Measurements from ENCODE around the gene FAM120B.

Gene FAM120B

GRCh38 chr6:170268216-170269129 is 38.1 kb upstream of the FAM120B start:
- Histone ChIP-seq H3K9ac (ENCODE audit: low read depth, low read length) (no peak overlapping the region), H3K9me3 (ENCODE audit: insufficient read depth, low read length, severe bottlenecking) (no peaks in the 10 kb centered on the region), H3K4me3 (ENCODE audit: low read depth in 1 of 2, low read length in 2 of 2) (no peak overlapping the region), H3K79me2 (ENCODE audit: insufficient read depth, low read length) (no peaks in the 10 kb centered on the region), H3K4me2 (ENCODE audit: insufficient read depth, low read length) (no peak overlapping the region), H3K4me1 (ENCODE audit: insufficient read depth, low read length) (peaks cover 22% of the 10 kb centered on the region), H4K20me1 (ENCODE audit: insufficient read depth, low read length) (no peaks in the 10 kb centered on the region; the same call in 1 of the 2 replicates), H3K27ac (ENCODE audit: low read length) (no peak overlapping the region), H3K36me3 (ENCODE audit: insufficient read depth, low read length) (no peaks in the 10 kb centered on the region), H2AFZ (ENCODE audit: low read depth, low read length) (no peak overlapping the region), H3K27me3 (ENCODE audit: insufficient read depth, low read length, poor library complexity) (no peaks in the 10 kb centered on the region)
- ATAC-seq (ENCODE audit: insufficient read depth, low read depth) (no peak), DNase-seq (no peak)
- TF ChIP-seq EZH2 (IDR thresholded peaks at IDR 0.05; ENCODE audit: borderline replicate concordance, low read depth, low read length, severe bottlenecking) (no peak), CTCF (IDR thresholded peaks at IDR 0.05; ENCODE audit: borderline replicate concordance, extremely low read depth, low read length, poor library complexity, severe bottlenecking) (no peak)

GRCh38 chr6:170269151-170269845 is 37.3 kb upstream of the FAM120B start:
- Histone ChIP-seq H3K79me2 (ENCODE audit: insufficient read depth, low read length) (no peaks in the 10 kb centered on the region), H3K36me3 (ENCODE audit: insufficient read depth, low read length) (no peaks in the 10 kb centered on the region), H3K4me2 (ENCODE audit: insufficient read depth, low read length) (no peak overlapping the region), H3K4me3 (ENCODE audit: low read depth in 1 of 2, low read length in 2 of 2) (no peak overlapping the region), H2AFZ (ENCODE audit: low read depth, low read length) (no peak overlapping the region), H3K27me3 (ENCODE audit: insufficient read depth, low read length, poor library complexity) (no peaks in the 10 kb centered on the region), H3K9ac (ENCODE audit: low read depth, low read length) (no peak overlapping the region), H3K27ac (ENCODE audit: low read length) (no peak overlapping the region), H3K9me3 (ENCODE audit: insufficient read depth, low read length, severe bottlenecking) (no peaks in the 10 kb centered on the region), H4K20me1 (ENCODE audit: insufficient read depth, low read length) (no peaks in the 10 kb centered on the region; the same call in 1 of the 2 replicates), H3K4me1 (ENCODE audit: insufficient read depth, low read length) (peaks cover 22% of the 10 kb centered on the region)
- DNase-seq (no peak), ATAC-seq (ENCODE audit: insufficient read depth, low read depth) (no peak)
- TF ChIP-seq EZH2 (IDR thresholded peaks at IDR 0.05; ENCODE audit: borderline replicate concordance, low read depth, low read length, severe bottlenecking) (no peak), CTCF (IDR thresholded peaks at IDR 0.05; ENCODE audit: borderline replicate concordance, extremely low read depth, low read length, poor library complexity, severe bottlenecking) (no peak)

- H3K36me3 ChIP-seq (ENCODE audit: insufficient read depth, low read length), result no peaks in the 10 kb centered on the region
- H3K4me1 ChIP-seq (ENCODE audit: insufficient read depth, low read length), result peaks cover 22% of the 10 kb centered on the region
- no peak overlapping the region for H3K4me2 ChIP-seq (ENCODE audit: insufficient read depth, low read length)
- DNase-seq, result no peak
- H3K27me3 ChIP-seq (ENCODE audit: insufficient read depth, low read length, poor library complexity), result no peaks in the 10 kb centered on the region
- peaks cover 3% of the 10 kb centered on the region; the same call in 1 of the 2 replicates for H4K20me1 ChIP-seq (ENCODE audit: insufficient read depth, low read length)
- H3K79me2 ChIP-seq (ENCODE audit: insufficient read depth, low read length), result no peaks in the 10 kb centered on the region
- H3K4me3 ChIP-seq (ENCODE audit: low read depth in 1 of 2, low read length in 2 of 2), result no peak overlapping the region
- no peak overlapping the region for H3K27ac ChIP-seq (ENCODE audit: low read length)
- H3K9ac ChIP-seq (ENCODE audit: low read depth, low read length), result no peak overlapping the region
- H3K9me3 ChIP-seq (ENCODE audit: insufficient read depth, low read length, severe bottlenecking), result no peaks in the 10 kb centered on the region
- TF ChIP-seq EZH2 (IDR thresholded peaks at IDR 0.05; ENCODE audit: borderline replicate concordance, low read depth, low read length, severe bottlenecking) (no peak), CTCF (IDR thresholded peaks at IDR 0.05; ENCODE audit: borderline replicate concordance, extremely low read depth, low read length, poor library complexity, severe bottlenecking) (no peak)
- H2AFZ ChIP-seq (ENCODE audit: low read depth, low read length), result no peak overlapping the region
- ATAC-seq (ENCODE audit: insufficient read depth, low read depth), result no peak
These were observed 36.6 kb upstream of the FAM120B start for GRCh38 chr6:170269846-170270541.
